ENCODE measurements around the gene FRMD8.

Gene FRMD8

GRCh38 chr11:65434057-65434666 lies 47.7 kb downstream of the FRMD8 start:
- no peak for DNase-seq

GRCh38 chr11:65434667-65435410 lies 48.4 kb downstream of the FRMD8 start:
- DNase-seq, result no peak

DNA sequence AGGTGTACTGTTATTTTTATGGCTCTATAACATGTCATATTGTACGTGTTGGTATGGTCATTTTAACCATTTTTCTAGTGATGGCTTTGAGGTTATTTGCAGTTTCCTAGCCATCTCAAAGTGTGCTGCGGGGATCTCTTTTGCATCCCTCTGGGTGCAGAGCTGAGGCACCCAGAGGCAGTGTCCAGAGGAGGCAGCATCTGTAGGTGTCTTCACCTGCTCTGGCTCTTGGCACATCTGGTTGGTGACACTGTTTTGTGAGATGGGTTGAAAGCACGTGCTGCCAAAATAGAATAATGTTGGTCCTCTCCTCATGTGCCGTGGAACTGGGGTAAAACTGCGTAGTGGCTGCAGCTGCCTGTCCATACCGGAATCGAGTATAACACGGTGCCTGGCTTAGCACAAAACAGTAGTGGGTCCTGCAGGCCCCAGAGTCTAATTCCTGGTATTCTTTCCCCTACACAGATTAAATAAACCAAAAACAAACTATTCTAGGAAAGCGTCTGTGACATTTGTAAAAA lies 49.0 kb downstream of the FRMD8 start:
- no peak for DNase-seq

GRCh38 chr11:65435981-65436411 lies 49.6 kb downstream of the FRMD8 start:
- DNase-seq, result no peak

DNA sequence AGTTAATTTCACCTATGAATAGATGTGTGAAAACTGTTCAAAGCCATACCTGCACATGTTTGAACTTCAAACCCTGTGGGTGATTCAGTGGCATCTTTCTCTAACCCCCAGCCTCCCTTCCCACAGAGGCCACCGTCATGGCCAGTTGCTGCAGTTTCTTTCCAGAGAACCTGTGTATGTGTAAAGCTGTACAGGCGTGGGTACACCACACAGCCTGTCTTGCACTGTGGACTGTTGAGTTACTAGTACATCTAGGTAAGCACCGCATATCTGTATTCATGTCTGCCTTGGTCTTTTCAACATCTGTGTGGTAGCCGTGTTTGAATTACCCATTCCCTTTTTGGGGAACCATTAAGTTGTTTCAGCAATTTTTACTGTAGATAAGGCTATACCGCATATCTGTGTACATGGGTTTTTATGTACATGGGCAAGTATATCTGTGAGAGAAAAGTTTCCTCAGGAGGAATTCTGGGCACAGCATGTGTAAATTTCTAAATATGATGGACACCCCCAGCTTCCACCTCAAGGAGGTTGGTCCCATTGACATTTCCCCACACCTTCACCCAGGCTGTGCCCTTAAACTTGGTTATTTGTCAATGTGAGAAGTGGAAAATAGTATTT lies 50.1 kb downstream of the FRMD8 start:
- no peak for DNase-seq

DNA sequence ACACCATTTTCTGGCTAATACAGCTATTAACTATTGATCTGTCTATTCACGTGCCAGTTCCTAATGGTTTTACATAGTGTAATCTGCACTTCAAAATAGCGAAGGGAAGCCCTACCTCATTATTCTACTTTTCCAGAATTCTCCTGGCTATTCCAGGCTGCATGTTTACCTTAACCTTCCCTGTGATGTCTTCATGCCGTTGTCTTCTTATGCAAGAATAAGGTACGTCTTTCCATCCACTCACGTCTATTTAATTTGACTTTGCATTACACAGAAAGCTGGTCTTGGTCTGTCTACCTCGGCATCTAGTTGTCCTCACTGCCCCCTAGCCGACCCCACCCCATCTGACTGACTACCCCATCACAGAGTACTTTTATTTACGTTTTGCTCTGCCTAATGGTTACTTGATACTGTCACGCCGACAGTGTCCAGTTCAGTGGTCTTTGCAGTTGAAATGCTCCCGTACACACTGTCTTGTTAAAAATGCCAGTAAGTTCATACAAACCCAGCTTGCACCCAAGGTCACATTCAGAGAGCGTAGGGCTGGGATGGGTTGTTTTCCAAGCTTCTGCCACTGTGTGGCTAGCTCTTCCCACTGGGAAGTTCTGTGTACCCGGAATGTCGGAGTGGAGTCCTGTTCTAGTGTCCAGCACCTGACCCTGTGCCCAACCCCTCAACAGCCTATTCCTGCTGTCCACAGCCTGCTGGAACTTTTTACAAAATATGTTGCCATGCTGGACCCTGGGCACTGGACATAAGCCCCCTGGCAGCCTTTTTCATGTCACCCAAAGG lies 51.2 kb downstream of the FRMD8 start:
- DNase-seq, result no peak

GRCh38 chr11:65438257-65439151 lies 52.1 kb downstream of the FRMD8 start:
- DNase-seq, result no peak

DNA sequence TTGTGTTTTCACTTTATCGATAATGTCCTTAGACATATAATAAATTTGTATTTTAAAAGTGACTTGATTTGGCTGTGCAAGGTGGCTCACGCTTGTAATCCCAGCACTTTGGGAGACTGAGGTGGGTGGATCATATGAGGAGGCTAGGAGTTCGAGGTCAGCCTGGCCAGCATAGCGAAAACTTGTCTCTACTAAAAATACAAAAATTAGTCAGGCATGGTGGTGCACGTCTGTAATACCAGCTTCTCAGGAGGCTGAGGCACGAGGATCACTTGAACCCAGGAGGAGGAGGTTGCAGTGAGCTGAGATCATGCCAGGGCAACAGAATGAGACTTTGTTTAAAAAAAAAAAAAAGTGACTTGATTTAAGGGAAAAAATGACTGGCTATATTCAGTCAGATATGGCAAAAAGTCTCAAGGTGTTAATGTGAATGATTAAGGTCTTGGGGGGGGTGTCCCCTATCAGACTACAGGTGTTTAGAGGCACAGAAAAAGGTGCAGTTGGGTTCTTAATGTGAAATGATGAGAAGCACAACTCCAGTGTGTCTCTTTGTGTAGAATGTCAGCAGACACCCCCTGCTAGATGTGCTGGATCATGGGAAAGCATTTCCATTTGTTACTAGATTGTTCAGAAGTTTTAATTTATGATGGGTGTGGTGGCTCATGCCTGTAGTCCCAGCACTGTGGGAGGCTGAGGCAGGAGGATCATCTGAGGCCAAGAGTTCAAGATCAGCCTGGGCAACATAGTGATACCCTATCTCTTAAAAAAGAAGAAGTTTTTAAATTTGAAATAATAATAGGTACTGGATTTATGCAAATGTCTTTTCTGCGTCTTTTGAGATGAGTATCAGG lies 53.1 kb downstream of the FRMD8 start:
- DNase-seq, result no peak

DNA sequence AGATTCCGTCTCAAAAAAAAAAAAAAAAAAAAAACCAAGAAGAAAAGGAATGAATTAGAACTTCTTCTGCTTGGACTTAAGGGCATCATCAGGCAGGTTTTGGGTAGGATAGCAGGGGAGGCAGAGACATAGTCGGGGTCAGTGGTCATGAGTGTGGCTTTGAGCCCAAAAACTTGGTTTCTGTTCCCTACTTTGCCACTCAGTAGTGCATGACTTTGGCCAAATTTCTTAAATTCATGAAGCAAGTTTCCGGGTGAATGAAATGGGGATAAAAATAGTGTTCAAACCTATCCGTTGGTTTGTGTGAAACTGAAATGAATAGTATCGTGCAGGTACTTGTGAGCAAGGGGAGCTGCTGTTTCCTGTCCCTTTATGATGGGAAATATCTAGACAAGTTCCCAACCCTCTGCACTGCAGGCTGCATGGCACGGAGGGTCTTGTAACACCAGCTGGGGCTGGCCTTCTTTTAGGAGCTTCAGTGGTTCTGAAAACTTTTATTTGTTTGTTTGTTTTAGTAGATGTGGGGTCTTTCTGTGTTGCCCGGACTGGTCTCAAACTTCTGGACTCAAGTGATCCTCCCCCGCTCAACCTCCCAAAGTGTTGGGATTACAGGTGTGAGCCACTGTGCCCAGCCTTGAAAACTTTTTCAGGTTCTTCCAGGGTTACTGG lies 54.5 kb downstream of the FRMD8 start:
- no peak for DNase-seq

DNA sequence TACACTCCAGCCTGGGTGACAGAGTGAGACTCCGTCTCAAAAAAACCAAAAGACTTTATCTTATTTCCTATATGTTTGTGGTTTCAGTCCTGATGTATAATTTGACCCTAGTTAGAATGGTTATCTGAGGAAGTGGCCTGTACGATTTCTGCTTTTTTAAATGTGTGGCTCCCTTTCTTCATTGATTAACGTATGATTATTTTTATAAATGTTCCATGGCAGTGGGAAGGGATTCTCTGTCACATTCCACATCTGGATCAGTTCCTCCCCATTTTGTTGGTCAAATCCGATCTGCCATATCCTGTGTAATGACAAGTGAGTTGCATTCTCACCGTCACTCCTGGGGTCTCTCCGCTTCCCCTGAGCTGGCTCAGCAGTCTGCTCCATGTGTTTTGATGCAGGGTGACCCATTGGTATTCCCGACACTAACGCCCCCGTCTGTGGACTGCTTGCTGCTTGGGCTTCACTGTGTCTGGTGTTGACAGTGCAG lies 56.5 kb downstream of the FRMD8 start:
- no peak for DNase-seq

DNA sequence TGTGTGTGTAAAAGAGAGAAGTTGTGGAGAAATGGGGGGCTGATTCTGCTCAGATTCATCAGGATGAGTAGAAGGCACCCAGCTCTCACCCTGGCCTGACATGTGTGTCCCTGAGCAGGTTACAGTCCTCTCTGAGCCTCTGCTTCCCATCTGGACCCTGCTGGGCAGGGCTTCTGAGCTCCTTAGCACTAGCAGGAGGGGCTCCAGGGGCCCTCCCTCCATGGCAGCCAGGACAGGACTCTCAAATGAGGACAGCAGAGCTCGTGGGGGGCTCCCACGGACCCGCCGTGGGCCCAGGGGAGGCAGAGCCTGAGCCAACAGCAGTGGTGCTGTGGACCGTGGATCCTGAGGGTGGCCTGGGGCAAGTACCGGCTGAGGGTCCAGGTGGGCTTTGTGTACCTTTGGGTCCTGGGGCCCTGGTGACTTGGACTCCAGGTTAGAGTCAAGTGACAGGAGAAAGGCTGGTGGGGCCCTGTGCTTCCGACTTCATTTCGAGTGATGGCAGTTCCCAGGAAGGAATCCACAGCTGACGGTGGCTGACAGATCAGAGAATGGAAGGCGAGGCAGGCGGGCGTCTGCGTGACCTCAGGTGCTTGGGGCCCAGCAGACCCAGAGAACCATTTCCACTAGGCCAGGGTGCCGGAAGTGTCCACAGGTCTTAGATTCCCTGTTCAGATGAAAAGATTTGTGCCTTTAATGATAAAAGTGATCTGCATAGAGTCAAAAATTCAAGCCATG lies 58.0 kb downstream of the FRMD8 start:
- no peak for DNase-seq

DNA sequence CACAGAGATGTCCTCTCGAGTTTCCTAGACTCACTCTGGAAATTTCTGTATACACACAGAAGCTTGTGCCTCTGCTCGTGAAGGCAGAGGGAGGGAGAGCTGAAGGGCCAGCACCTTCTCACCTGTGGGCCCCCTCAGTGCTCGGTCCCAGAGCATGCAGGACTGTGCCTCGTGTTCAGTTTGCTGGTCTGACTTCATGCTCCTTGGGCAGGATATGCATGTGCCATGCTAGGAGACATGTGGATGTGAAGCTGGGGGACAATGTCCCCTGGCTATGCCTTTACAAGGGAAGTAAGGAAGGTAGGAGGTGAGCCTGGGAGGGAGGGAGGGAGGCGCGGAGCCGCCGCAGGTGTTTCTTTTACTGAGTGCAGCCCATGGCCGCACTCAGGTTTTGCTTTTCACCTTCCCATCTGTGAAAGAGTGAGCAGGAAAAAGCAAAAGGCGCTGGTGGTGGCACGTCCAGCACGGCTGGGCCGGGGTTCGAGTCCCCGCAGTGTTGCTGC lies 58.7 kb downstream of the FRMD8 start:
- DNase-seq, result no peak

- no peak for DNase-seq
Observed at GRCh38 chr11:65445604-65446445, 59.4 kb downstream of the FRMD8 start.

DNA sequence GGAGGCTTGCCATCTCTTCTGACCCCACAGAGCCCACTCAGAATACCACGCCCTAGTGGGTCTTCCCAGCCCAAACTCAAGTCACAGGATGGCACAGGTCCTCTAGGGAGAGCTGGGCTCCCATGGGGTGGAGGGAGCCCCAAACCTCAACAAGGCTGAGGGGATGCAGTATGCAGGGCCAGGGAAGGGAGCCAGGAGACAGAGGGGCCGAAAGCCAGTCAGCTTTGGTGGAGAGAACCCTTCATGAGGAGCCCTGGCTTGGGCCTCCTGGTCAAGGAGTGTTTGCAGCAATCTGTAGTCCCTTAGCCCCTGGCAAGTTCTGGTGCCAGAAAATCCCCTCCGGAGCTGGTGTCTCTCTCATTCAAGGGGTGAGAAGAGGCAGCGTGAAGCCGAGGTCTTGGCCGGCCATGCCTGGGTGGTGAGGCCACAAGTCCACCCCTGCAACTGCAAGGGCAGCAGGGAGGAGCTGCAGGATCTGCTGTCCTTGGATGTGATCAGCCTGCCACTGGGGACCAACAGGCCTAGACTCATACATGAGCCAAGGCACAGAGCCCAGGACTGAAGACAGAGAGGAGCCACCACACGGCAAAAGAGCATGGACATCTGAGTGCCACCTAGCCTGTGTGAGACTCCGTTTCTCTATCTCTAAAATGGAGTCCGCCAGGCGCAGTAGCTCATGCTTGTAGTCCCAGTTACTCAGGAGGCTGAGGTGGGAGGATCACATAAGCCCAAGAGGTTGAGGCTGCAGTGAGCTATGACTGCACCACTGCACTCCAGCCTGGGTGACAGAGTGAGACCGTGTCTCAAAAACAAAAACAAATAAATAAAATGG lies 60.2 kb downstream of the FRMD8 start:
- DNase-seq, result peak in 1 of 56 donors; percentile 37

- DNase-seq, result no peak
Observed at GRCh38 chr11:65448074-65448417, 61.6 kb downstream of the FRMD8 start.

Measured in amygdala (tissue), 56 donors.